22Rv1 (cell line): ENCODE results near the gene ATP11A.

Experiments used
- CTCF ChIP-seq: fragments of 450-650 bp; IDR thresholded peaks from 2 replicates; pipeline ENCODE4 v1.5.1; 2017; ENCODE audit warnings: mild to moderate bottlenecking
- ZFX ChIP-seq: fragments of 450-650 bp; IDR thresholded peaks from 2 replicates; pipeline ENCODE4 v1.6.1; 2017; ENCODE audit warnings: antibody characterized with exemption, borderline replicate concordance

GRCh38 chr13:112760435-112760834, 70.6 kb downstream of the ATP11A start:
- TF ChIP-seq CTCF (no peak), ZFX (no peak)
